DMS53 treated with DMSO at 0.1 percent for 48 hours (cell line): ENCODE data around the gene KSR1.

Experiments
- DNase-seq: peaks from one replicate; lab custom pipeline; 2025; ENCODE audit not compliant: unreplicated experiment; lab: John Stamatoyannopoulos, UW

The KSR1 gene

DNA sequence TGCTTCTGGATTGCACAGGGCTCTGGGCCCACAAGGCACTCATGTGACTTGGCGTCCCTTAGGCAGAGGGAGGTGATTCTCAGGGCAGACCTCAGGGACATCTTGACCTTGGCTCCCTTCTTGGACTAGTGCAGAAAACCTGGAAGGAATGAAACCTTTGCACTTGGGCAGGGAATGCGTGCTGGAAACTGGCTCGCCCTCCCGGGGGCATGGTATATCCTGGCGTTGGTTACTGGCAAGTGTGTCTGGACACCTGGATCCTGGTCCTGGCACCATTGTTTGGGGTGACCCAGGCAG, 111.3 kb downstream of the KSR1 start:
- no peak for DNase-seq

DNA sequence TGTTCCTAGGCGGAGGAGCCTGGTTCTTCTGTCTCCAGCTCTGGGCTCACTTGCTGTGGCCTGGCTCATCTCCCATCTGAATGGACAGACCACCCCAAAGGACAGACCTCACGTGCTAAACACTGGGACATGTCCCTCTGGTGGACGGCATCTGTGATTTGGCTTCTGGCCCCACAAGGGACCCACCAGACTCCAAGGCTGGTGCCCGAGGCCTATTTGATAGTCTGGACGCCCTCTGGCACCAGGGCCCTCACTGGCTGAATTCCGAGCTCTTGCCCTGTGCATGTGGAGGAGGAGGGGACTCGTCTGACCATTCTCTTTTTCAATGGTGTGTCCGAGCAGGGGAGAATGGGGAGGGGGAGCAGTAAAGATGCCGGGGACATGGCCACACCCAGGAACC, 112.0 kb downstream of the KSR1 start:
- DNase-seq = no peak

DNA sequence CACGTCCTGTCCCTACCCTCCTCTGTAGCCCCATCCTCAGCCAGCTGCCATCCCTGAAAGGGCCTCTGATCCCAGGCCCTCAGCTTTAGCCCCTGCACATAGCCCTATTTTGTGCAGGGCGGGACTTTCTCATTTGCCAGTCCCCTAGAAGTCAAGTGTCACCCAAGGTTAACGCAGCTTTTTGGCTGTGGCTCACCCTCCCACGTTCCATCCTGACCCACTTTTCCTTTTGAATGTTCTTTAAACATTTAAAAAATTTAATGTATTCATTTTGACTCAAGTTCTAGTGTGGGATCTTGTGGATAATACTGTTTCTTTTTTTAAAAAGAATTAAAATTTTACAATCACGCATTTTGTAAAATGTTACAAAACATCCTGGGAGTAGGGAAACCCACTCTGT, 112.6 kb downstream of the KSR1 start:
- DNase-seq = no peak

DNA sequence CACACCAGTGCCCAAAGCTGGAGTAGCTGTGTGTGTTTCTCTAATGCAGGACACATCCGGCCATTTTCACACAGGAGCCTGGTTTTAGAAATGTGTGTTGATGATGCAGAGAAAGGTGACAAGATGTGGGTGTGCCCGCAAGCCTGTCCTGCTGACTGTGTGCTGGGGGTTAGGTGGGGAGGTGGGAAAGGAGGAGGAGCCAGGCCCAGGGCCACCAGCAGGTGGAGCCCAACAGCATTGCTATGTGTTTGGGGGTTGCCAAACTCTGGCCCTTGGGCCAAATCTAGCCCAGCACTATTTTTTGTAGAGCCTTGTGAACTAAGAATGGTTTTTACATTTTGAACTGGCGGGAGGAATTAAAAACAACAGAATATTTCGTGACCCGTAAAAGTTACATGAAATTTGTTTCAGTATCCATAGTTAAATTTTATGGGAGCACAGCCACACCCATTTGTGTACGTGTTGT, 113.0 kb downstream of the KSR1 start:
- no peak for DNase-seq

DNA sequence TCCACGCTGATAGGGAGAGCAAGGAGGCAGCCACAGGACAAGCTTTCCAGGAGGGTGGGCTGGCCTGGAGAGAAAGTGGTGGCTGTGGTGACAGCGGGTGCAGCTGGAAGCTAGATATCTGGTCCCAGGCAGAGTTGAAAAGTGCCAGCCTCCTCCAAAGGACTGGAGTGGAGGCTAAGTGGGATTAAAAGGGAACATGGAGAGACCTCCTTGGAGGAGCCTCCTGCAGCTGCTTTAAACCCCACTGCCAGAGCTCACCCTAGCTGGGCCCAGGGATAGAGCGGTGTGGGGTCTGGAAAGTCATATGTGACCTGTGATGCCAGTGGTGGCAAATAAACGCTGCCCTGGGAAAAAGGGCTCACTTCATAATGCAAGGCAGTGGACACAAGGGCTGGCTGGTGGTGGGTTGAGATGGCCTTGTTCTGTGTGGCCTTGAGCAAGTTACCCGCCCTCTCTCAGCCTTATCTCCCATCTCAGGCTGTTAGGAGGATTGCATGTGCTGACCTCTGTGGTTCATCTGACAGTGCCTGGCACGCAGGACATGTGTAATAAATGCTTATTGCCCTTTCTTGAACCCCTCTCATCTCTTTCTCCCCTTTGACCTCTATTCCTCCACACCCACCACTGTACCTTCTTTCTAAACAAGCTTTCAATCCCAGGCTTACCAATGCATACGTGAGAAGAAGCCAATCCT, 113.8 kb downstream of the KSR1 start:
- no peak for DNase-seq

DNA sequence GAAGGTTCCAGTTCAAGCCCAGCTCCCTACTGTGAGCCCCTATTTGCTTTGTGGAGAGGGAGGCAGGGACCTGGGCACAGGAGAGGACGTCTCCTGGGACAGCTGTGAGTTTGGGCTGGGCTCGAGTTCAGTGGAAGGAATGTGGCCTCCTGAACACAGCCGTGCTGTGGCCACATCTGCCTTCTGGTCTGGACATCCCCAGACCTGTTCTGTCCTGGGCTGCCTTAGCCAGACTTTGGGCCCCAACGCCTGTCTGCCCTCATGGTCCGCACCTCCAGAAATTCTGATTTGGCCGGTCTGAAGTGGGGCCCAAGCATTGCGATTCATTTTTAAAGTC, 114.3 kb downstream of the KSR1 start:
- no peak for DNase-seq

DNA sequence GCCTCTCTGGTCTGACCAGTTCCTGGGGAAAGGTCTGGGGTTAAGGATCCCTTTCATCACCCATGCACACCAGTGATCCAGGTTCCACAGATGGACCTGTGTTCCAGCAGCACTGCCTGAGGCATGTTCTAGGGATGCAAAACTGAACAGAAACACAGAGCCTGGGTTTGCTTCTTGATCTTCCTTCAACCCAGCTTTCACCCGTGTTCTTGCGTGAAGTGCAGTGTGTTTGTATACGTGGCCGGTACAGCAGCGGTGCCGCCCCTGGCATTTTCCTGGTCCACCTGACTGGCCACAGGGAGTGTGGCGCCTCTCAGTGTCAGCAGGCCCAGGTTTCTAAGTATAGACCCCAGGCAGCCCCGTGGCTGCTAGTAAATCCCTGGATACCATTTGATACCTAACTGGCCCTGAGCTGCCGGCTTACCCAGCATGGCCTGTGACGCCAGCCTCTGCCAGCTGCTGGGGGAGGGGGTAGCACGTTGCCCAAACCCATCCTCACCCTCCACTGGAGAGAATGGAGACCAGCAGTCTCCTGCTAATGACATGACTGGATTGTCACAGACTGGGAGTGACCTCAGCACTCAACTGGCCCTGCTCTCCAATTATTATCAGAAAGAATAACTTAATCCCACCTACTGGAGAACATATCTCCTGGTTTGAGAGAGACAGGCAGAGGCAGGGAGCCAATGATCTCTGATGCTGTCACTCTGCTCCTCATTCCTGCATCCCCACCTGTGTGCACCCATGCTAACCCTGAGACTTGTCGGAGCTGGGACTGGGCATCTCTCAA, 115.5 kb downstream of the KSR1 start:
- no peak for DNase-seq

DNA sequence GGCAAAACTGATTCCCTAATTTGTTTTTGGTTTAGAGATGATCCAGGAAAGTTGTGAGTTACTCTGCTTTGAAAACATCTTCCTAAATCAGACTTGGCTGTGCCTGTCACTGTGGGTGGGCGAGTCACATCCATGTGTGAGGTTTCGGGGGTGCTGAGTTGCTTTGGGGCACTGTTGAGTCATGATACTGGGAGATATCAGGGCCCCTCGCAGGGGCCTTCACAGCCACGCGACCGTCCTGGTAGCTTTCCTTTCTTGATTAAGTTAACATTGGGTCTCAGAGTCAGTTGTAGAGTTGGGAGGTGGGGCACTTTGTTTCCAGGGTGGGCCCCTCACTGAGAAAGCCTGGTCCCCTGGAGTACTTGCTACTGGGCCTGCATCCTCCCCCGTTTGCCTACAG, 116.4 kb downstream of the KSR1 start:
- no peak for DNase-seq

DNA sequence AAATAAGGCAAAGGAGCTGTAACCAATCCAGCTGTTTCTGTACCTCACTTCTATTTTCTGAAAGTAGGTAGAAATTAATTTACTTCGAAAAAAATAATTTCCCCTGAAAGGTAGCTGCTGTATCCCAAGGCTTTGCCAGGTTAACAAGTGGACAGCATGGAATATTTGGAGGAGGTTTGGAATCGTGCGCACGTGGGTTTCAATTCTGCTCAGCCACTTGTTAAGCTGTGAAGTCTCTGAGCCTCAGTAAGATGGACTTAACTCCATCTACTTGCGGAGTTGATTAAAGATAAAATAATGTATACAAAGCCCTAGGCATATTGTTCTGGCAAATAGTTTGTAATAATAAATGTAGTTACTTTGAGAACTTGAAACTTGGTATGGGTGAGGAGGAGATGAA, 117.3 kb downstream of the KSR1 start:
- no peak for DNase-seq

DNA sequence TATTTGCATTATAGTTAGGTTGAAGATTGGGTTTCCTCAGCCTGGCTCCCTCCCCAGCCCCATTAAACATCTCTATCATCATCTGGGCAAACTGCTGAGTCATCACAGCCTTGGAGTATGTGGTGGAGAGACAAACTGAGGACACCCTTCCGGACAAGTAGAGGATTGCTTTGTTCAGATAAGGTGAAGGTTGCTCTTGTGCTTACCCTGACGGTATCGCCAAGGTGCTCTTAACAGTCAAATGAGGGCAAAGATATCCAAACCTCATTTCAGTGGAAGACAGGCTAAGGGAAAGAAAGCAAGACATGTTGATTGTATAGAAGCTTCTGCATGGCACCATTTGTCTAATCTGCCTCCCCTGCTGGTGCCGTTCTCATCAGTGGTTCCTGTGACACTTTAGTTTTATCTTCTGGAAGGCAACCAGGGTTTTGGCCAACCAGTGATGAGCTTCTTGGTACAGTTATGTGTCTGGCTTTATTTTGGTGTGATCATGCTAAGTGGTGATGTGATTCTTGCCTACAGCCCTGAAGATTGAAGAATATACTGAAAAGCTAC, 117.8 kb downstream of the KSR1 start:
- DNase-seq = no peak

DNA sequence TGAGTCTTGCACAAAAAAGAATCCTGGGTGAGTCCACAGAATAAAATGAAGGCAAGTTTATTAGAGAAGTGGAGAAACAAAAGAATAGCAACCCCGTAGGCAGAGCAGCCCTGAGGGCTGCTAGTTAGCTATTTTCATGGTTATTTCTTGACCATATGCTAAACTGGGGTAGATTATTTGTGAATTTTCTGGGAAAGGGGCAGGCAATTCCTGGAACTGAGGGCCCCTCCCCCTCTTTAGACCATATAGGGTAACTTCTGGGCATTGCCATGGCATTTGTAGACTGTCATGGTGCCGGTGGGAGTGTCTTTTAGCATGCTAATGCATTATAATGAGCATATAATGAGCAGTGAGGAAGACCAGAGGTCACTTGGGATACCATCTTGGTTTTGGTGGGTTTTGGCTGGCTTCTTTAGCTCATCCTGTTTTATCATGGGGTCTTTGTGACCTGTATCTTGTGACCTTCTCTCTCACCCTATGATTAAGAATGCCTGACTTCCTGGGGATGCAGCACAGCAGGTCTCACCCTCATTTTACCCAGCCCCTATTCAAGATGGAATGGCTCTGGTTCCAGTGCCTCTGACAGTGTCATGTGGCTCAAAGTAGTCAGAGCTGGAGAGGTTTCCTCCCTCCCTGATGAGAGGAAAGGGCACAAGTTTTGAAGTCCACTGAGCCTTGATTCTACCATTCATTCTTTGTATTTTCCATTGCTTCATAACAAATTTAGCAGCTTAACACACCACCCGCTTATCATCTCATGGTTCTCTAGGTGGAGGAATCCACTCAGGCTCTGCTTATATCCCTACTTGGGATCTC, 119.1 kb downstream of the KSR1 start:
- no peak for DNase-seq

DNA sequence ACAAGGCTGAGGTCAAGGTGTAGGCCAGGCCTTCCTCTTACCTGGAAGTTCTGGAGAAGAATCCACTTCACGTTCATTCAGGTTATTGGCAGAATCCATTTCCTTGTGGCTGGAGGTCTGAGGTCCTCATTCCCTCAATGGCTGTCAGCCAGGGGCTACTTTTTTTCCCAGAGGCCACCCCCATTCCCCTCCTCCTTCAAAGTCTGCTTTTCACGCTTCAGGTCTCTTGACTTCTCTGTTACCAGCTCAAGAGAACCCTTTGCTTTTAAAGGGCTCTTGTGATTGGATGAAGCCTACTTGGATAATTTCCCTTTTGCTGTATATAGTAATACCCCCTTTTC, 119.6 kb downstream of the KSR1 start:
- DNase-seq = no peak

DNA sequence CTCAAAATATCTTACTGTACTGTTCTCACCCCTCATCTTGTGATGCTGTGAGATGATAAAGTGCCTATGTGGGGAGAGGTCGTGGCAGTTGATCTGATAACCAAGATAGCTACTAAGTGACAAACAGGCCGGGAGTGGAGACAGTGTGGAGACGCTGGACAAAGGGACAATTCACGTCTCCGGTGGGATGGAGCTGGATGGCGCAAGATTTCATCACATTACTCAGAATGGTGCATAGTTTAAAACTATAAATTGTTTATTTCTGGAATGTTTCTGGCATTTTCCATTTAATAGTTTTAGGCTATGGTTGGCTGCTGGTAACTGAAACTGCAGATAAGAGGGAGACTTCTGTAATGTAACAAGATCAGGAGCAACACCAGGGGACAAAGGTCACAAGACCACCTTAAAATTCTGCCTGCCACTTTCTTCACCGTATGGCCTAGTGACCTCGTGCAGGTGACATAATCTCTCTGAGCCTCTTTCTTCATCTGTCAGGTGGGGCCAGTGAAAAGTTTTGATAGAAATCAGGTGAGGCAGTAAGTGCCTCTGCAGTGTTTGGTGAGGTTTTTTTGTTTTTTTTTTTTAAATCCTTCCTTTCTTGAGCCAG, 120.3 kb downstream of the KSR1 start:
- no peak for DNase-seq

DNA sequence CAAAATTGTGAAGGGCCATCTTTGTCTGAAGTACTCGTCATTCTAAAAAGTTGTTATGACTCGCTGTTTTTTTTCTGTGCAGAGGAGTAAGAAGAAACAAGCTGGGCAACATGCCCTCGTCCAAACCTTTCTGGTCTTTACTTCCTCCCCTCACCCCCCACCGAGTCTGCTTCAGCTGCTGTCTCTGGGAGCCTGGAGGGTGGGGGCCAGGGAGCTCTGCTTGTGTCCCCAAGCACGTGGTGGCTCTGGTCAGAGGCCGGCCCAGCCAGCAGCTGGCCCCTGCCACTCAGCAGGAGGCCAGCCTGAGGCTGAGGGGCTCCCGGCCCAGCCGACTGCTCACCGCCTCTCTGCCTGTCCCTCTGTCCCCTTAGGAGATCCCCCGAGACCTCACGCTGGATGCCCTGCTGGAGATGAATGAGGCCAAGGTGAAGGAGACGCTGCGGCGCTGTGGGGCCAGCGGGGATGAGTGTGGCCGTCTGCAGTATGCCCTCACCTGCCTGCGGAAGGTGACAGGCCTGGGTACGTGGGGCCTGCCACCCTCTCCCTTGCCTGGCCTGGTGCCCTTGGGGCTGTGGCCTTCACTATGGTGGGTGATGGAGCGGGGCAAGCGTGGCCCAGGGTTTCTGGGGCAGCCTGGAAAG, 121.0 kb downstream of the KSR1 start:
- DNase-seq = no peak

DNA sequence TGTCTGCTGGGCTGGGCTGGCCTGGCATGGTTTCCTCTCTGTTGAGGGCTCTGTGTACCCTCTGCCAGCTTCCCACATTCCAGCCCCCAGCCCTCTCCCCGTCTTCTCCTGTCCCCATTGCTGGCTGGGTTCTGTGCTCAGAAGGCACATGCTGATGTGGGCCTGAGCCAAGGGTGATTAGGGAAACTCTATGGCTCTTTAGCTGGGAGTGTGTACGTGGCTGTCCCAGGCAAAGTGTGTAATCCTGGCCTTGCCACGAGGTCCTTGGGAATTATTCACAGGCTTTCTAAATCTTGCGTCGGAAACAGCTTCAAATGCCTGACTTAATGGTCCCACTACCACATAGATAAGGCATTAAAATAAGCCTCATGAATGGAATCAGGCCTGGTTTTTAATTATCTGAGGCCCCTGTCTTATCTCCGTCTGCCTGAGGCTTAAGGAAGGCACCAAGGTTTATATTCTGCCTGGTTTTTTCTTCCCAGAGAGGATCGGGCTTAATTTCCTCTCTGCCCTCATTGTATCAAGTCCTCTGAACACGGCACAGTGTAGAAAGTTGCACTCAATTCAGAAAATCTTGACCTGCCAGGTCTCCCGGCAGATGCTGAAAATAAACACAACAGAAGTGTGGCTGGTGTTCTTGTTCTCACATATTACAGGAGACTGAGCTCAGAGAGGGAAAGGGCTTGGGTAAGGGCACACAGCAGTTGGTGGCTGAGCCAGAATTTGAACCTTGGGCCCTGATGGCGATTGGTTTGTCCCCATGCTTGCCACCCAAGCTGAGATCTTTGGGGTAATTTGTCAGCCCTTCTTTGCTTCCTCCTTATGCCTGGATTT, 121.9 kb downstream of the KSR1 start:
- DNase-seq = no peak

DNA sequence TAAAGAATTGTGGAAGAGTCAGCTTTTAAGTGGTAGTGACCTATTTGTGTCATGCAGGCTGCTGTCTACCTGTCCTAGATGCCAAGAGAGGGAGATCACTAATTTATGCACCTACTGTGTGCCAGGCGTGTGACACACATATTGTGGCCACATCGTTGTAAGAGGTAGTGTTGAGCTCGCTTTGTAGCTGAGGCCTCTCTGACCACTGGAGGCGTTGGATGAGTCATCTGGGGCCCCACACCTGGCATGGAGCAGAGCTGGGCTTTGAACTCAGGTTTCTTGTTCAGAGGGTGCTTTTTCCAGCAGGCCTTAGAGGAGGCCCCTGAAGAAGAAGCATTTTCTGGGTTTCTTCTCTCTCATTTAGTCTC, 122.5 kb downstream of the KSR1 start:
- DNase-seq = no peak

DNA sequence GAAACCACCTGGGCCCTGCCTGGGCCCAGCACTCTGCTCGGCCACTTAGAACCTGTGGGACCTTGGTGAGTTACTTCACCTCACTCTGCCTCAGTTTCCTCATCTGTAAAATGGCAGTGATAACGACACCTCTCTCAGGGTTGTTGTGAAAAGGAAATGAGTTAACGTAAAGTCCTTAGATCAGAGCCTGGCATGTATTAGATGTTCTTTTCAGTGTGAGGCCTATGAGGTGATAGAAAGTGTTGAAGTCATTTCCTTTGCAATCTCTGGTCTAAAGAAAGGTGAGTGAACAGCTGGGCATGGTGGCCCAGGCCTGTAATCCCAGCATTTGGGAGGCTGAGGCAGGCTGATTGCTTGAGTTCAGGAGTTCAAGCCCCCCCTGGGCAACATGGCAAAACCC, 123.1 kb downstream of the KSR1 start:
- DNase-seq = no peak

DNA sequence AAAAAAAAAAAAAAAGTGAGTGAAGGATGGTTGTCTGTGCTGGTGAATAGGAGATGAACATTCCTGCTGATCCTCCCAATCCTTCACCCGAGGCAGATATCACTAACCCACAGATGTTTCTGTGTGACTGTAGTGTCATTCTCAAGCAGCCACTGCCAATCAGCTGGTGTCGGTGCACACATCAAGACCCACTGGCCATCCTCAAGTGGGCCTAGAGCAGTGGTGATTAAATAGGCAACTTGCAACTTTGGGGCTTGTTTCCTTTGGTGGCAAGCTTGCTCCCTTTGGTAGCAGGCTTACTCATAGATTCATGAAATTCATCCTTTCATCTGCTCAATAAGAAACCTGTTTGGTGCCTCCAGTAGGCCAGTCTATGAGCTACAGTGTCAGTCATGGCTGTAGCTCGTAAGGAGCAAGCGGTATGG, 123.7 kb downstream of the KSR1 start:
- DNase-seq = no peak

DNA sequence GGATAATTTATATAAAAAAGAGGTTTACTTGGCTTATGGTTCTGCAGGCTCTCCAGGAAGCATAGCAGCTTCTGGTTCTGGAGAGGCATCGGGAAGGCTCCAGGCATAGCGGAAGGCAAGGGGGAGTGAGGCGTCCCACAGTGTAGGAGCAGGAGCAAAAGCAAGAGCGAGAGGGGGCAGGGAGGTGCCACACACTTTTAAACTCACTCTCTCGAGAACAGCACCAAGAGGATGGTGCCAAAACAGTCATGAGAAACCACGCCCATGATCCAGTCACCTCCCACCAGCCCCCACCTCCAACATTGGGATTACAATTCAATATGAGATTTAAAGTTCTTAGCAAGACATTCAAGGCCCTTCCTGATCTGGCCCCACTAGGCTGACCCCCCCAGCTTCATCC, 124.8 kb downstream of the KSR1 start:
- DNase-seq = no peak

DNA sequence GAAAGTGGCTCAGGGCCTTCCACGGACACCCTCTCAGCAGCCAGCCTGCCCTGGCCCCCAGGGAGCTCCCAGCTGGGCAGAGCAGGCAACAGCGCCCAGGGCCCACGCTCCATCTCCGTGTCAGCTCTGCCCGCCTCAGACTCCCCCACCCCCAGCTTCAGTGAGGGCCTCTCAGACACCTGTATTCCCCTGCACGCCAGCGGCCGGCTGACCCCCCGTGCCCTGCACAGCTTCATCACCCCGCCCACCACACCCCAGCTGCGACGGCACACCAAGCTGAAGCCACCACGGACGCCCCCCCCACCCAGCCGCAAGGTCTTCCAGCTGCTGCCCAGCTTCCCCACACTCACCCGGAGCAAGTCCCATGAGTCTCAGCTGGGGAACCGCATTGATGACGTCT, 126.4 kb downstream of the KSR1 start:
- no peak for DNase-seq
